KMS-11 (cell line): ENCODE results near the gene RBM10.

Source experiments
- H2AFZ ChIP-seq: fragments of 200-600 bp; sonication (generic); 2 replicates; pipeline ENCODE4 v1.6.1; 2016; ENCODE audit warnings: antibody characterized with exemption, mixed run types, low read depth
- H3K27ac ChIP-seq: fragments of 200-600 bp; sonication (generic); 2 replicates; pipeline ENCODE4 v1.6.1; 2016; ENCODE audit warnings: mild to moderate bottlenecking, mixed run types
- H3K27me3 ChIP-seq: fragments of 200-600 bp; sonication (generic); 2 replicates; pipeline ENCODE4 v1.6.1; 2017; ENCODE audit warnings: mild to moderate bottlenecking, low read depth, mixed run types, moderate library complexity; ENCODE audit not compliant: insufficient read depth
- H3K36me3 ChIP-seq: fragments of 200-600 bp; sonication (generic); 2 replicates; pipeline ENCODE4 v1.6.1; 2017; ENCODE audit warnings: mild to moderate bottlenecking, mixed run types; ENCODE audit not compliant: insufficient read depth
- H3K4me1 ChIP-seq: fragments of 200-600 bp; sonication (generic); 2 replicates; pipeline ENCODE4 v1.6.1; 2016; ENCODE audit warnings: mild to moderate bottlenecking, low read depth, mixed run types; ENCODE audit not compliant: poor library complexity, severe bottlenecking
- H3K4me2 ChIP-seq: fragments of 200-600 bp; sonication (generic); 2 replicates; pipeline ENCODE4 v1.7.0; 2016; ENCODE audit warnings: mild to moderate bottlenecking, mixed run types
- H3K4me3 ChIP-seq: fragments of 200-600 bp; sonication (generic); IDR thresholded peaks from 2 replicates; pipeline ENCODE4 v1.6.1; 2017; ENCODE audit warnings: low read depth, low read length, mixed read lengths; ENCODE audit not compliant: insufficient read depth
- H3K79me2 ChIP-seq: fragments of 200-600 bp; sonication (generic); 2 replicates; pipeline ENCODE4 v1.6.1; 2016; ENCODE audit warnings: low read depth, mixed run types; ENCODE audit not compliant: insufficient read depth
- H3K9ac ChIP-seq: fragments of 200-600 bp; sonication (generic); 2 replicates; pipeline ENCODE4 v1.6.1; 2016; ENCODE audit warnings: mild to moderate bottlenecking, mixed run types
- H4K20me1 ChIP-seq: fragments of 200-600 bp; sonication (generic); 2 replicates; pipeline ENCODE4 v1.6.1; 2016; ENCODE audit warnings: mild to moderate bottlenecking, mixed run types; ENCODE audit not compliant: insufficient read depth
- CTCF ChIP-seq: fragments of 200-600 bp; sonication (generic); conservative IDR thresholded peaks from 2 replicates; pipeline ENCODE4 v1.6.1; 2017; ENCODE audit warnings: low read depth, mild to moderate bottlenecking, antibody characterized with exemption, low read length, moderate library complexity, mixed read lengths

Gene RBM10

GRCh38 chrX:47212381-47213293 is 67.6 kb downstream of the RBM10 start:
- no peak overlapping the region for H3K4me2 ChIP-seq
- no peak overlapping the region for H3K4me3 ChIP-seq
- peaks cover 8% of the 10 kb centered on the region for H3K4me1 ChIP-seq
- no peaks in the 10 kb centered on the region for H3K79me2 ChIP-seq
- H4K20me1 ChIP-seq = no peaks in the 10 kb centered on the region
- no peak overlapping the region for H3K27ac ChIP-seq
- no peak overlapping the region for H3K9ac ChIP-seq
- H2AFZ ChIP-seq = no peak overlapping the region
- H3K27me3 ChIP-seq = no peaks in the 10 kb centered on the region
- no peaks in the 10 kb centered on the region for H3K36me3 ChIP-seq
- no peak for TF ChIP-seq CTCF

- H3K4me1 ChIP-seq = peaks cover 8% of the 10 kb centered on the region
- no peak overlapping the region for H3K4me2 ChIP-seq
- H3K4me3 ChIP-seq = no peak overlapping the region
- no peak overlapping the region for H3K27ac ChIP-seq
- H3K27me3 ChIP-seq = no peaks in the 10 kb centered on the region
- no peak overlapping the region for H3K9ac ChIP-seq
- peaks cover 11% of the 10 kb centered on the region for H3K79me2 ChIP-seq
- no peaks in the 10 kb centered on the region for H3K36me3 ChIP-seq
- no peaks in the 10 kb centered on the region for H4K20me1 ChIP-seq
- no peak overlapping the region for H2AFZ ChIP-seq
- no peak for TF ChIP-seq CTCF
Measured at GRCh38 chrX:47214435-47215077, 69.5 kb downstream of the RBM10 start.

GRCh38 chrX:47215291-47215900 is 70.4 kb downstream of the RBM10 start:
- Histone ChIP-seq H3K4me2 (no peak overlapping the region), H3K36me3 (no peaks in the 10 kb centered on the region), H3K9ac (no peak overlapping the region), H3K79me2 (peaks cover 19% of the 10 kb centered on the region), H4K20me1 (no peaks in the 10 kb centered on the region), H3K27ac (no peak overlapping the region), H3K27me3 (no peaks in the 10 kb centered on the region), H3K4me1 (peaks cover 13% of the 10 kb centered on the region), H3K4me3 (no peak overlapping the region), H2AFZ (no peak overlapping the region)
- TF ChIP-seq CTCF = no peak

- Histone ChIP-seq H3K27ac (peak overlapping the region; percentile 63; the same call in 1 of the 2 replicates), H3K9ac (no peak overlapping the region), H3K79me2 (peaks cover 30% of the 10 kb centered on the region), H3K4me1 (peaks cover 15% of the 10 kb centered on the region), H3K36me3 (no peaks in the 10 kb centered on the region), H3K27me3 (no peaks in the 10 kb centered on the region), H3K4me2 (no peak overlapping the region; the same call in 1 of the 2 replicates), H4K20me1 (no peaks in the 10 kb centered on the region), H3K4me3 (no peak overlapping the region), H2AFZ (no peak overlapping the region)
- no peak for TF ChIP-seq CTCF
Measured at GRCh38 chrX:47216393-47216925, 71.4 kb downstream of the RBM10 start.
